Esophagus squamous epithelium (tissue), 5 donors: Measurements from ENCODE around the gene NPM3. TPM values are rescaled to one million over a fixed set of nuclear protein-coding genes. Genes with fewer than 3 reads are reported as not detected.

ENCODE experiments used
- DNase-seq: peaks from one replicate; lab custom pipeline; 2025; lab: John Stamatoyannopoulos, UW
- H3K27ac ChIP-seq, 4 donors: fragments of 200-600 bp; sonication (generic); one replicate each; pipeline ENCODE4 v1.5.1; 2016 to 2019; ENCODE audit warnings: mild to moderate bottlenecking in 1 of 4
- H3K27me3 ChIP-seq, 4 donors: fragments of 200-600 bp; sonication (generic); 1 replicate in 3 of 4; 2 replicates in 1 of 4; pipeline versions ENCODE4 v1.5.1 to v1.6.0; 2017 to 2021; ENCODE audit warnings: antibody characterized with exemption in 1 of 4
- H3K36me3 ChIP-seq, 3 donors: fragments of 200-600 bp; sonication (generic); one replicate each; pipeline ENCODE4 v1.5.1; 2016 to 2019
- H3K4me1 ChIP-seq, 3 donors: fragments of 200-600 bp; sonication (generic); one replicate each; pipeline ENCODE4 v1.5.1; 2017 to 2019
- H3K4me3 ChIP-seq, 4 donors: fragments of 200-600 bp; sonication (generic); 1 replicate in 3 of 4; 2 replicates in 1 of 4; pipeline ENCODE4 v1.5.1; 2016 to 2019; ENCODE audit warnings: mild to moderate bottlenecking in 2 of 4, moderate library complexity in 1 of 4
- H3K9me3 ChIP-seq, 3 donors: fragments of 200-600 bp; sonication (generic); one replicate each; pipeline ENCODE4 v1.5.1; 2016 to 2019
- POLR2A ChIP-seq, 4 donors: fragments of 450-650 bp; IDR thresholded peaks; one replicate each; pipeline ENCODE4 v1.6.1; 2017; ENCODE audit warnings: antibody characterized with exemption in 4 of 4, mild to moderate bottlenecking in 4 of 4, moderate library complexity in 3 of 4
- WGBS, 2 donors: methylation state at CpG; one replicate each; pipeline ENCODE4 v1.1.5; 2018; 5-methylcytosine and 5-hydroxymethylcytosine counted together
- intact Hi-C: fragments of 100-400 bp; cut with DNase I; formaldehyde crosslinking; loops from one replicate; pipeline ENCODE4 v1.15.0; 2022
- total RNA-seq, 4 donors: library from RNA; depleted of rRNA; stranded (reverse); fragments of >200 nt; gene quantifications; one replicate each; pipeline ENCODE4 v1.1.0, GENCODE V29; 2016
- TF ChIP-seq, protein P1 (sequence below), 6 experiments: fragments of 450-650 bp in 4 of 6; fragments of 200-600 bp in 2 of 6; sonication (generic) in 2 of 6; IDR thresholded peaks; one replicate each; pipeline ENCODE4 v1.5.1; 2016 to 2019; ENCODE audit warnings: antibody characterized with exemption in 6 of 6, mild to moderate bottlenecking in 4 of 6, moderate library complexity in 4 of 6
- donor health status: DM: yes; HTN: yes; CAD: no.

NPM3 gene
- total RNA-seq, 4 donors from 2014 or later, result 36.7 to 91.3 (median 52.2) TPM

GRCh38 chr10:101732096-101732495 is 51.1 kb downstream of the NPM3 start:
- Histone ChIP-seq H3K27ac (no peak overlapping the region), H3K36me3 (no peaks in the 10 kb centered on the region), H3K9me3 (no peaks in the 10 kb centered on the region), H3K4me1 (no peaks in the 10 kb centered on the region), H3K27me3 (peaks cover 0 to 16% (median 0%) of the 10 kb centered on the region in 4 donors), H3K4me3 (no peak overlapping the region)
- TF ChIP-seq, protein P1, sequence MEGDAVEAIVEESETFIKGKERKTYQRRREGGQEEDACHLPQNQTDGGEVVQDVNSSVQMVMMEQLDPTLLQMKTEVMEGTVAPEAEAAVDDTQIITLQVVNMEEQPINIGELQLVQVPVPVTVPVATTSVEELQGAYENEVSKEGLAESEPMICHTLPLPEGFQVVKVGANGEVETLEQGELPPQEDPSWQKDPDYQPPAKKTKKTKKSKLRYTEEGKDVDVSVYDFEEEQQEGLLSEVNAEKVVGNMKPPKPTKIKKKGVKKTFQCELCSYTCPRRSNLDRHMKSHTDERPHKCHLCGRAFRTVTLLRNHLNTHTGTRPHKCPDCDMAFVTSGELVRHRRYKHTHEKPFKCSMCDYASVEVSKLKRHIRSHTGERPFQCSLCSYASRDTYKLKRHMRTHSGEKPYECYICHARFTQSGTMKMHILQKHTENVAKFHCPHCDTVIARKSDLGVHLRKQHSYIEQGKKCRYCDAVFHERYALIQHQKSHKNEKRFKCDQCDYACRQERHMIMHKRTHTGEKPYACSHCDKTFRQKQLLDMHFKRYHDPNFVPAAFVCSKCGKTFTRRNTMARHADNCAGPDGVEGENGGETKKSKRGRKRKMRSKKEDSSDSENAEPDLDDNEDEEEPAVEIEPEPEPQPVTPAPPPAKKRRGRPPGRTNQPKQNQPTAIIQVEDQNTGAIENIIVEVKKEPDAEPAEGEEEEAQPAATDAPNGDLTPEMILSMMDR (IDR thresholded peaks at IDR 0.05), result no peak
- TF ChIP-seq POLR2A (IDR thresholded peaks at IDR 0.05), result no peak
- intact Hi-C loops, result no loop called here
- WGBS, 2 donors, result 22 to 43% methylated on average over 1 of the region's 1 CpG
- no peak for DNase-seq

Other genes starting within 250 kb of the NPM3 start
- gene POLL, start 195.2 kb downstream of the NPM3 start, total RNA-seq, result 10 to 100 TPM; 10.5 to 23.7 (median 15.0) TPM
- 10 to 100 TPM; 17.4 to 37.9 (median 28.3) TPM for gene DPCD, start 195.1 kb downstream of the NPM3 start, total RNA-seq
- 10 to 100 TPM; 26.4 to 85.3 (median 44.0) TPM for gene FBXW4, start 88.3 kb downstream of the NPM3 start, total RNA-seq
- not detected for gene FGF8, start 7.3 kb downstream of the NPM3 start, total RNA-seq
- gene OGA, start 35.0 kb upstream of the NPM3 start, total RNA-seq, result 100 to 1,000 TPM in 1 of 4 donors, 10 to 100 TPM in 3; 44.2 to 121 (median 60.7) TPM
- gene KCNIP2, start 60.4 kb upstream of the NPM3 start, total RNA-seq, result 1 to 10 TPM in 2 of 4 donors, not detected in 2; 1.2 to 1.5 TPM